ENCODE measurements around the gene KCNS3. TPM values are rescaled to one million over a fixed set of nuclear protein-coding genes. Genes with fewer than 3 reads are reported as not detected.
A peak's percentile ranks its signal among the peaks of the same experiment; 100 is the strongest.

The KCNS3 gene
- total RNA-seq, 1 donor from 2014 or later, result 0.39 TPM

- DNase-seq (ENCODE audit: low read depth in 2 of 2), result no peak
These were observed 1.9 kb upstream of the KCNS3 start for GRCh38 chr2:17876590-17876989.

DNA sequence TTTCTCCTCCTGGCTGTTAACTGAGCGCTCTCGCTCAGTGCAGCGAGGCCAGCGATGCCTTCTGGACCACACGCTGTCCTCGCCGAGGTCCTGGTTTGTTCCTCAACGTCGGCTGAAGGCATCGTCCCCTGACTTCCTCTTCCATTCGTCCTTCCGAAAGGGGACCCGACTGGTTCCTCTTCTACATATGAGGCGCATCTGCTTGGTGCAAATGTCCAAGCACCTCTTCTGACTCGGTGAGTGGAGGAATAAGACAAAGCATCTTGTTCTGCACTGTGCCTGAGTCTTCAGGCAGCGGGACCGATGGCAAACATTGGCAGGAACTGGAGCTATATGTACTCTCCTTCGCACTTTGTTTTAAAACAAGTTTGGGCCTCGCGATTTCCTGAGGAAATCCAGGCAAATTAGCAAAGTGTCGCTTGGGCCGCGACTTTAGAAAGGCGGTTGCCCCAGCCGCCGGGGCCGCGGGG lies 621 bp upstream of the KCNS3 start:
- DNase-seq (ENCODE audit: low read depth in 2 of 2), result no peak

DNA sequence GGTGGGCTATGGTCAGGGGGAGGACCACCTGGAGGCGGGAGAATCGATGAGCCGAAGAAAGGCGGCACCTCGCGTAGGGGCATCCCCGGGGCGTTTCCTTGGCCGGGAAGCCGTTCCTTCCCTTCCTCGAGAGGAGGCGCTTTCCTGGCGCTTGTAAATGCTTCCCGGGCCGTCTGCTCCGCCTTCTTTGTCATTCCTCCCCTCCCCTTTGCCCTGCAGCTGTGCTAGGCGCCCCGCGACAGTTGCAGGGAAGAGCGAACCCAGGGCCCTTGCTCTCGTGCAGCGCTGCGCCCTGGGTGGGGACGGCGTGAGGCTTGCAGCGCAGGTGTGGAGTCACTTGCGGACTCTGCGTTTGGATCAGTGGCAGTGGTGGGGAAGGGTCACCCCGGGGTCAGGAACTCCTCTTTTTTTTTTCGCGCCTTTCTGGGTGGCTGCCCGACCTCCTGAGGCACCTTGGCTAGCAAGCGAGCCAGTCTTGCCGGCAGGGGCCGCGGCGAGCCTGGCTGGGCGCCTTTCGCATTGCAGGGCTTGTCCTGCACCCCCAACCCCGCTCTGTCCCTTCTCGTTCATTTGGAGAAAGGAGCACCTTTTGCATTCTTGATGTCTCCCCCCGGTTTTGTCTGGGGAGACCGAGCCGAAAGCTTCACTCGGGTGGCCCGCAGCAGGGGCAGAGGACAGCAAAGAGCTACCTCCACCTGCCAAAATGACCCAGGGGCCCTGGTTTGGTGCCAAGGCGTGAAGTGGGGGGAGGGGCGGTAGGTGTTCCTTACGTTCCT lies 858 bp downstream of the KCNS3 start:
- DNase-seq (ENCODE audit: low read depth in 2 of 2), result peak in 1 of 2 donors; percentile 5

GRCh38 chr2:17879913-17880274 lies 1.4 kb downstream of the KCNS3 start:
- DNase-seq (ENCODE audit: low read depth in 2 of 2), result no peak

- no peak for DNase-seq (ENCODE audit: low read depth in 2 of 2)
These were observed 14.5 kb downstream of the KCNS3 start for GRCh38 chr2:17892770-17893534.

DNA sequence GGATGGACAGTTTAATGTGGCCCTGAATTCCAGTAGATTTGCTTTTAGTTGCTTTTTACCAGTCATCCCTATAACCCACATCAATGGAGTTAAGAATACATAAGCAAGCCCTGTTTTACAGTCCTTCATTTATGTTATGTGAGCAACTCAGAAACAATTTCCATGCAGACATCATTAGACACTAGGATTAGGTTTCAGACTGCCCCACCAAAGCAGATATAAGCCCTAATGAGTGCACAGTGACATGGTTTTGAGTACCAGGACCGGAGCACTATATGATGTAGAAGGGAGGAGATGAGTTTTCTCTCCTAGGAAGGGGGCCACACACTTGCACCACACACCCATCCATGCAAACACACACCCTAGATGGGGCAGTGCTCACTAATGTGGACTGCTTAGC lies 15.5 kb downstream of the KCNS3 start:
- no peak for DNase-seq (ENCODE audit: low read depth in 2 of 2)

DNA sequence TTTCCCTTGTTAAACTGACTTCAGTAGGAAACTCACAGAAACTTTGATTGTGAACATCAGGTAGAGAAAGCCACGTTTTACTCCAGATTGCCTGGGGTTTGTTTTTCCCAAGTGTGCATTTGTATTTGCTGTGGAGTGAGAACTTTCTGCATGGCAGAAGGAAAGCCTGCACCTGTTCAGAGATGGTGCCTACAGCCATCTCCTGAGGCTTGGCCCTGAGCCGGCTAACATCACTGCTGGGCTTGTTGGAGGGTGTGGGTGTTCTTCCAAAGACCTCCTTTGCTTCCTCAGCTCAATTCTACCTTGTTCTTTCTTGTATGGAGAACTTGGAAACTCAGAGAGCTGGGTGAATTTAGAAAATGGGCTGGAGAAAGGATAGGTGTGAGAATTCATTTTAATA lies 16.1 kb downstream of the KCNS3 start:
- DNase-seq (ENCODE audit: low read depth in 2 of 2), result no peak

- DNase-seq (ENCODE audit: low read depth in 2 of 2), result no peak
These were observed 21.4 kb downstream of the KCNS3 start for GRCh38 chr2:17899871-17900270.

DNA sequence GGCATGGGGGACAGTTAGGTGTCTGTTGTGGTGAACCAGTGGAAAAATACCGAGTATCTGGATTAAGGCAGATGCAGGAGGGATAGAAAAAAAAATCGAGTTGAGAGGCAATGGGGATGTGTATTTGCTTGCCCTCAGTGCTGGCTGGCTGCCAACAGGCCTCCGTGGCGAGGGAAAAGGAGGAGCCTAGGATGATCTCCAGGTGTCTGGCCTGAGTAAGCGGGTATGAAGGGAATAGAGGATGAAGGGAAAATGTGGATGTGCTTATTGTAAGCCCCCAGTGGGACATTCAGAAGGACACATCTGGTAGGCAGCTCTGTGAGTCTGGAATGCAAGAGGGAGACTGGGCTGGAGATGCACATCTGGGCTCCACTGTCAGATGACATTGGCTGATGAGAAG lies 22.8 kb downstream of the KCNS3 start:
- no peak for DNase-seq (ENCODE audit: low read depth in 2 of 2)

GRCh38 chr2:17910980-17911379 lies 32.5 kb downstream of the KCNS3 start:
- no peak for DNase-seq (ENCODE audit: low read depth in 2 of 2)

GRCh38 chr2:17911491-17912260 lies 33.2 kb downstream of the KCNS3 start:
- DNase-seq (ENCODE audit: low read depth in 2 of 2), result no peak

DNA sequence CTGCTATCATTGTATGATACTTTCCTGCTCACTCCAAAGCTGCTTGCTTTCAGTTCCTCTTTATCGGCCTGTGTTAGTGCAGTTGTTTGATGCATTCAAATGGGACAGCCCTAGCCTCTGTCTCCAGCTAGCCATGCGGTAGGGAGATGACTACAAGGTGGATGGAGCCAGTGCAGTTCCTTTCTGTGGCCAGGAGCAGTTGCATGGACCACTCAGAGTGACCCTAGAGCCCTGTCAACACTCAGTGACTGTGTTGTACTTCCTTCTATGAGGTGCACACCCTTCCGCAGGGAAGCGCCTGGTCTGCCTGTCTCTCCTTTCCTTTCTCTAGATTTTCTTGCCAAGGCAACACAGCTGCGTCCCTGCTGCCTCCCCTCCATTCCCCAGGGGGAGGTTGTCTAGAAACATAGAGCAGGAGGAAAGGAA lies 33.8 kb downstream of the KCNS3 start:
- no peak for DNase-seq (ENCODE audit: low read depth in 2 of 2)

GRCh38 chr2:17915099-17915498 lies 36.6 kb downstream of the KCNS3 start:
- DNase-seq (ENCODE audit: low read depth in 2 of 2), result no peak

- no peak for DNase-seq (ENCODE audit: low read depth in 2 of 2)
These were observed 37.5 kb downstream of the KCNS3 start for GRCh38 chr2:17915811-17916518.

GRCh38 chr2:17916584-17916983 lies 38.1 kb downstream of the KCNS3 start:
- DNase-seq (ENCODE audit: low read depth in 2 of 2), result no peak

- DNase-seq (ENCODE audit: low read depth in 2 of 2), result no peak
These were observed 40.3 kb downstream of the KCNS3 start for GRCh38 chr2:17918789-17919188.

DNA sequence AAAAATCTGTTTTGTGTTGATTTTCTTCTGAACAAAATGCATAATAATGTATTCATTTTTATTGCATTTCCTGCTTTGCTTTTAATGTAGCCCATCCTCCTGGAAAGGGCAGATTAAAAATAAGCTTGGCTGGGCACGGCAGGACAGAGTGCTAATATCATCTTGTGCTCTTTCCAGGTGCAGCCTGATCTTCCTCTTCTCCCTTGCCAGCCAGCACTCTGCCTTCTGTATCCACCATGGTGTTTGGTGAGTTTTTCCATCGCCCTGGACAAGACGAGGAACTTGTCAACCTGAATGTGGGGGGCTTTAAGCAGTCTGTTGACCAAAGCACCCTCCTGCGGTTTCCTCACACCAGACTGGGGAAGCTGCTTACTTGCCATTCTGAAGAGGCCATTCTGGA lies 52.3 kb downstream of the KCNS3 start:
- DNase-seq (ENCODE audit: low read depth in 2 of 2), result no peak

DNA sequence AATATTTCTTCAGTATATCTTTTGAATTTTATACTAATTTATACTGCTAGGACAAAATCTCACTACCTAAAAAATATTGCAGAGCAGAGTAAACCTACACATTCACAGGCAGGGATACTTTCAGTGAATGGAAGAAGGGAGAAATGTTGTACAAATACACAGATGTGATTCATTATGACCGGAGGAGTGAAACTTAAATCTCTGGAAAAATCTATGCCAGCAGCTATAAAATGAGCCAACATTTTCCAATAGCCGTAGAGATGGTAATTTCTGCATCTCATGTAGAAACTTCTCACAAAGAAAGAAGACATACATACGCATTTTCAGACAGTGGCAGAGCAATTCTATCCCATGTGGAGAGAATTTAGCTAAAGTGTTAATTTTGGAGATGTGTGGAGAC lies 54.8 kb downstream of the KCNS3 start:
- no peak for DNase-seq (ENCODE audit: low read depth in 2 of 2)

- DNase-seq (ENCODE audit: low read depth in 2 of 2), result no peak
These were observed 56.3 kb downstream of the KCNS3 start for GRCh38 chr2:17934721-17935120.

GRCh38 chr2:17935242-17935885 lies 56.9 kb downstream of the KCNS3 start:
- no peak for DNase-seq (ENCODE audit: low read depth in 2 of 2)

- DNase-seq (ENCODE audit: low read depth in 2 of 2), result no peak
These were observed 58.1 kb downstream of the KCNS3 start for GRCh38 chr2:17936599-17936998.
